Measurements from ENCODE around the gene SLC6A6. TPM values are rescaled to one million over a fixed set of nuclear protein-coding genes. Genes with fewer than 3 reads are reported as not detected.

SLC6A6 gene
- total RNA-seq, 1 experiment from 2014 or later = 211 TPM

DNA sequence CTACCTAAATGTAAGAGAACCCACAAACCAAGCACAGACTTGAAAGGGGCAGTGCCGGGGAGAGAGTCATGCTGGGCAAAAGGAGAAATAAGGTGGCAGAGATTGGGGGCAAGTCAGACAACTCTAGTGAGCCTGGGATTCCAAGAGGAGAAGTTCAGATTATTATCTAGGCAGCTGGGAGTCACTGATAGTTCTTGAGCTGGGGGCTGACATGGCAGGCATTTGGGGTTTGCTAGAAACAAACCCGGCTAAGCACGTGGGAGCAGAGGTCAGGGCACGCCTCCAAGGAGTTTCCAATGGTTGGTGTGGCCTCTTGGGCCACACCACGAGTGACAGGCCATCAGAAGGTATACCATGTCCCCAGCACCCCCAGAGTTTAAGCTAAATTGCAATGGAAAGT lies 27.6 kb downstream of the SLC6A6 start (continued):
- TF ChIP-seq, protein P1, sequence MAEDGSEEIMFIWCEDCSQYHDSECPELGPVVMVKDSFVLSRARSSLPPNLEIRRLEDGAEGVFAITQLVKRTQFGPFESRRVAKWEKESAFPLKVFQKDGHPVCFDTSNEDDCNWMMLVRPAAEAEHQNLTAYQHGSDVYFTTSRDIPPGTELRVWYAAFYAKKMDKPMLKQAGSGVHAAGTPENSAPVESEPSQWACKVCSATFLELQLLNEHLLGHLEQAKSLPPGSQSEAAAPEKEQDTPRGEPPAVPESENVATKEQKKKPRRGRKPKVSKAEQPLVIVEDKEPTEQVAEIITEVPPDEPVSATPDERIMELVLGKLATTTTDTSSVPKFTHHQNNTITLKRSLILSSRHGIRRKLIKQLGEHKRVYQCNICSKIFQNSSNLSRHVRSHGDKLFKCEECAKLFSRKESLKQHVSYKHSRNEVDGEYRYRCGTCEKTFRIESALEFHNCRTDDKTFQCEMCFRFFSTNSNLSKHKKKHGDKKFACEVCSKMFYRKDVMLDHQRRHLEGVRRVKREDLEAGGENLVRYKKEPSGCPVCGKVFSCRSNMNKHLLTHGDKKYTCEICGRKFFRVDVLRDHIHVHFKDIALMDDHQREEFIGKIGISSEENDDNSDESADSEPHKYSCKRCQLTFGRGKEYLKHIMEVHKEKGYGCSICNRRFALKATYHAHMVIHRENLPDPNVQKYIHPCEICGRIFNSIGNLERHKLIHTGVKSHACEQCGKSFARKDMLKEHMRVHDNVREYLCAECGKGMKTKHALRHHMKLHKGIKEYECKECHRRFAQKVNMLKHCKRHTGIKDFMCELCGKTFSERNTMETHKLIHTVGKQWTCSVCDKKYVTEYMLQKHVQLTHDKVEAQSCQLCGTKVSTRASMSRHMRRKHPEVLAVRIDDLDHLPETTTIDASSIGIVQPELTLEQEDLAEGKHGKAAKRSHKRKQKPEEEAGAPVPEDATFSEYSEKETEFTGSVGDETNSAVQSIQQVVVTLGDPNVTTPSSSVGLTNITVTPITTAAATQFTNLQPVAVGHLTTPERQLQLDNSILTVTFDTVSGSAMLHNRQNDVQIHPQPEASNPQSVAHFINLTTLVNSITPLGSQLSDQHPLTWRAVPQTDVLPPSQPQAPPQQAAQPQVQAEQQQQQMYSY (CRISPR knock-in tag; IDR thresholded peaks at IDR 0.05) = no peak
- TF ChIP-seq MLX (CRISPR knock-in tag; IDR thresholded peaks at IDR 0.05) (no peak), FOXP1 (CRISPR knock-in tag; IDR thresholded peaks at IDR 0.05; ENCODE audit: borderline replicate concordance) (no peak), NFYB (CRISPR knock-in tag; conservative IDR thresholded peaks at IDR 0.05; ENCODE audit: low read depth) (no peak), ATF2 (CRISPR knock-in tag; IDR thresholded peaks at IDR 0.05; ENCODE audit: borderline replicate concordance, low read depth) (no peak), ZNF263 (CRISPR knock-in tag; IDR thresholded peaks at IDR 0.05; ENCODE audit: low read depth) (no peak), ZNF219 (CRISPR knock-in tag; IDR thresholded peaks at IDR 0.05; ENCODE audit: borderline replicate concordance) (no peak)
- TF ChIP-seq, protein P2, sequence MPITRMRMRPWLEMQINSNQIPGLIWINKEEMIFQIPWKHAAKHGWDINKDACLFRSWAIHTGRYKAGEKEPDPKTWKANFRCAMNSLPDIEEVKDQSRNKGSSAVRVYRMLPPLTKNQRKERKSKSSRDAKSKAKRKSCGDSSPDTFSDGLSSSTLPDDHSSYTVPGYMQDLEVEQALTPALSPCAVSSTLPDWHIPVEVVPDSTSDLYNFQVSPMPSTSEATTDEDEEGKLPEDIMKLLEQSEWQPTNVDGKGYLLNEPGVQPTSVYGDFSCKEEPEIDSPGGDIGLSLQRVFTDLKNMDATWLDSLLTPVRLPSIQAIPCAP (CRISPR knock-in tag; IDR thresholded peaks at IDR 0.05) = no peak

- Mint-ChIP-seq H3K27me3 (ENCODE audit: low read depth) (no peaks in the 10 kb centered on the region), H3K4me3 (no peak overlapping the region), H3K9me3 (no peaks in the 10 kb centered on the region), H3K4me1 (peaks cover 49% of the 10 kb centered on the region), H3K27ac (peak overlapping the region; percentile 10; the same call in 1 of the 2 replicates), H3K36me3 (no peaks in the 10 kb centered on the region)
- ChIA-PET POLR2A (interaction anchor here (0.8 kb wide), 1 partner anchor 19 kb away, joined by 3 read pairs; no protein-coding TSS in a partner anchor), CTCF (interaction anchor here (0.8 to 2.3 kb wide), 4 partner anchors 29 to 534 kb away, joined by 3 to 11 read pairs (median 6); partner anchors contain the start of gene SLC6A6)
- no peak for TF ChIP-seq SMAD3 (CRISPR knock-in tag; IDR thresholded peaks at IDR 0.05; ENCODE audit: borderline replicate concordance)
- no peak for TF ChIP-seq ZNF416 (CRISPR knock-in tag; IDR thresholded peaks at IDR 0.05)
- DNase-seq (ENCODE audit: low spot score) (no peak), ATAC-seq (no peak)
Measured at GRCh38 chr3:14430706-14431451, 28.5 kb downstream of the SLC6A6 start.

- Mint-ChIP-seq H3K27ac (peak overlapping the region; percentile 10), H3K4me1 (peaks cover 43% of the 10 kb centered on the region), H3K4me3 (no peak overlapping the region), H3K27me3 (ENCODE audit: low read depth) (no peaks in the 10 kb centered on the region), H3K9me3 (no peaks in the 10 kb centered on the region), H3K36me3 (no peaks in the 10 kb centered on the region)
- POLR2A ChIA-PET = no interaction called here
- peak; percentile 69 for ATAC-seq
- DNase-seq (ENCODE audit: low spot score) = no peak
- CTCF ChIA-PET = interaction anchor here (0.8 to 2.3 kb wide), 5 partner anchors 29 to 535 kb away, joined by 3 to 11 read pairs (median 3); partner anchors contain the start of gene SLC6A6
- TF ChIP-seq, protein P3, sequence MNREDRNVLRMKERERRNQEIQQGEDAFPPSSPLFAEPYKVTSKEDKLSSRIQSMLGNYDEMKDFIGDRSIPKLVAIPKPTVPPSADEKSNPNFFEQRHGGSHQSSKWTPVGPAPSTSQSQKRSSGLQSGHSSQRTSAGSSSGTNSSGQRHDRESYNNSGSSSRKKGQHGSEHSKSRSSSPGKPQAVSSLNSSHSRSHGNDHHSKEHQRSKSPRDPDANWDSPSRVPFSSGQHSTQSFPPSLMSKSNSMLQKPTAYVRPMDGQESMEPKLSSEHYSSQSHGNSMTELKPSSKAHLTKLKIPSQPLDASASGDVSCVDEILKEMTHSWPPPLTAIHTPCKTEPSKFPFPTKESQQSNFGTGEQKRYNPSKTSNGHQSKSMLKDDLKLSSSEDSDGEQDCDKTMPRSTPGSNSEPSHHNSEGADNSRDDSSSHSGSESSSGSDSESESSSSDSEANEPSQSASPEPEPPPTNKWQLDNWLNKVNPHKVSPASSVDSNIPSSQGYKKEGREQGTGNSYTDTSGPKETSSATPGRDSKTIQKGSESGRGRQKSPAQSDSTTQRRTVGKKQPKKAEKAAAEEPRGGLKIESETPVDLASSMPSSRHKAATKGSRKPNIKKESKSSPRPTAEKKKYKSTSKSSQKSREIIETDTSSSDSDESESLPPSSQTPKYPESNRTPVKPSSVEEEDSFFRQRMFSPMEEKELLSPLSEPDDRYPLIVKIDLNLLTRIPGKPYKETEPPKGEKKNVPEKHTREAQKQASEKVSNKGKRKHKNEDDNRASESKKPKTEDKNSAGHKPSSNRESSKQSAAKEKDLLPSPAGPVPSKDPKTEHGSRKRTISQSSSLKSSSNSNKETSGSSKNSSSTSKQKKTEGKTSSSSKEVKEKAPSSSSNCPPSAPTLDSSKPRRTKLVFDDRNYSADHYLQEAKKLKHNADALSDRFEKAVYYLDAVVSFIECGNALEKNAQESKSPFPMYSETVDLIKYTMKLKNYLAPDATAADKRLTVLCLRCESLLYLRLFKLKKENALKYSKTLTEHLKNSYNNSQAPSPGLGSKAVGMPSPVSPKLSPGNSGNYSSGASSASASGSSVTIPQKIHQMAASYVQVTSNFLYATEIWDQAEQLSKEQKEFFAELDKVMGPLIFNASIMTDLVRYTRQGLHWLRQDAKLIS (CRISPR knock-in tag; IDR thresholded peaks at IDR 0.05; ENCODE audit: borderline replicate concordance) = no peak
- TF ChIP-seq ZNF425 (CRISPR knock-in tag; conservative IDR thresholded peaks at IDR 0.05) (no peak), NR2C2 (CRISPR knock-in tag; IDR thresholded peaks at IDR 0.05) (no peak), ATF1 (CRISPR knock-in tag; IDR thresholded peaks at IDR 0.05) (no peak), ZNF416 (CRISPR knock-in tag; IDR thresholded peaks at IDR 0.05) (no peak)
- TF ChIP-seq, protein P4, sequence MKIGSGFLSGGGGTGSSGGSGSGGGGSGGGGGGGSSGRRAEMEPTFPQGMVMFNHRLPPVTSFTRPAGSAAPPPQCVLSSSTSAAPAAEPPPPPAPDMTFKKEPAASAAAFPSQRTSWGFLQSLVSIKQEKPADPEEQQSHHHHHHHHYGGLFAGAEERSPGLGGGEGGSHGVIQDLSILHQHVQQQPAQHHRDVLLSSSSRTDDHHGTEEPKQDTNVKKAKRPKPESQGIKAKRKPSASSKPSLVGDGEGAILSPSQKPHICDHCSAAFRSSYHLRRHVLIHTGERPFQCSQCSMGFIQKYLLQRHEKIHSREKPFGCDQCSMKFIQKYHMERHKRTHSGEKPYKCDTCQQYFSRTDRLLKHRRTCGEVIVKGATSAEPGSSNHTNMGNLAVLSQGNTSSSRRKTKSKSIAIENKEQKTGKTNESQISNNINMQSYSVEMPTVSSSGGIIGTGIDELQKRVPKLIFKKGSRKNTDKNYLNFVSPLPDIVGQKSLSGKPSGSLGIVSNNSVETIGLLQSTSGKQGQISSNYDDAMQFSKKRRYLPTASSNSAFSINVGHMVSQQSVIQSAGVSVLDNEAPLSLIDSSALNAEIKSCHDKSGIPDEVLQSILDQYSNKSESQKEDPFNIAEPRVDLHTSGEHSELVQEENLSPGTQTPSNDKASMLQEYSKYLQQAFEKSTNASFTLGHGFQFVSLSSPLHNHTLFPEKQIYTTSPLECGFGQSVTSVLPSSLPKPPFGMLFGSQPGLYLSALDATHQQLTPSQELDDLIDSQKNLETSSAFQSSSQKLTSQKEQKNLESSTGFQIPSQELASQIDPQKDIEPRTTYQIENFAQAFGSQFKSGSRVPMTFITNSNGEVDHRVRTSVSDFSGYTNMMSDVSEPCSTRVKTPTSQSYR (CRISPR knock-in tag; IDR thresholded peaks at IDR 0.05) = no peak
Measured at GRCh38 chr3:14431452-14431916, 29.1 kb downstream of the SLC6A6 start.
